NT2/D1 (cell line): ENCODE results near the gene TTC3.

Experiments
- DNase-seq: peaks from one replicate; pipeline ENCODE4 v3.0.0-alpha.2; 2011; ENCODE audit warnings: low read depth, low spot score
- H3K27me3 ChIP-seq: 2 replicates; pipeline ENCODE4 v1.6.0; 2011; ENCODE audit warnings: mild to moderate bottlenecking; ENCODE audit not compliant: insufficient read length, insufficient read depth
- H3K36me3 ChIP-seq: 2 replicates; pipeline ENCODE4 v1.6.1; 2011; ENCODE audit warnings: mild to moderate bottlenecking, low read length, mixed read lengths; ENCODE audit not compliant: insufficient read depth, insufficient read length
- H3K4me1 ChIP-seq: 2 replicates; pipeline ENCODE4 v1.5.1; 2011; ENCODE audit not compliant: insufficient read depth, insufficient read length
- H3K4me3 ChIP-seq: 2 replicates; pipeline ENCODE4 v1.5.1; 2011; ENCODE audit warnings: low read depth; ENCODE audit not compliant: insufficient read length
- H3K9ac ChIP-seq: 2 replicates; pipeline ENCODE4 v1.6.0; 2011; ENCODE audit warnings: low read depth; ENCODE audit not compliant: insufficient read length
- H3K9me3 ChIP-seq: 2 replicates; pipeline ENCODE4 v1.5.1; 2011; ENCODE audit warnings: mild to moderate bottlenecking, low read length; ENCODE audit not compliant: insufficient read depth
- SUZ12 ChIP-seq: IDR thresholded peaks from 2 replicates; pipeline ENCODE4 v1.6.1; 2011; ENCODE audit not compliant: insufficient read length, insufficient read depth; ENCODE audit errors: extremely low read depth
- YY1 ChIP-seq: IDR thresholded peaks from 2 replicates; pipeline ENCODE4 v1.6.1; 2011; ENCODE audit not compliant: insufficient read length, insufficient read depth
- ZNF274 ChIP-seq: IDR thresholded peaks from 2 replicates; pipeline ENCODE4 v1.6.1; 2011; ENCODE audit warnings: mild to moderate bottlenecking, low read depth, low read length

The TTC3 gene

GRCh38 chr21:37231671-37232070 lies 158.6 kb downstream of the TTC3 start:
- Histone ChIP-seq H3K4me1 (peaks cover 2% of the 10 kb centered on the region), H3K27me3 (no peaks in the 10 kb centered on the region), H3K9ac (no peak overlapping the region), H3K9me3 (no peaks in the 10 kb centered on the region), H3K36me3 (peaks cover 79% of the 10 kb centered on the region), H3K4me3 (no peak overlapping the region)
- DNase-seq: no peak
- no peak for TF ChIP-seq YY1
- TF ChIP-seq ZNF274: no peak
- no peak for TF ChIP-seq SUZ12

DNA sequence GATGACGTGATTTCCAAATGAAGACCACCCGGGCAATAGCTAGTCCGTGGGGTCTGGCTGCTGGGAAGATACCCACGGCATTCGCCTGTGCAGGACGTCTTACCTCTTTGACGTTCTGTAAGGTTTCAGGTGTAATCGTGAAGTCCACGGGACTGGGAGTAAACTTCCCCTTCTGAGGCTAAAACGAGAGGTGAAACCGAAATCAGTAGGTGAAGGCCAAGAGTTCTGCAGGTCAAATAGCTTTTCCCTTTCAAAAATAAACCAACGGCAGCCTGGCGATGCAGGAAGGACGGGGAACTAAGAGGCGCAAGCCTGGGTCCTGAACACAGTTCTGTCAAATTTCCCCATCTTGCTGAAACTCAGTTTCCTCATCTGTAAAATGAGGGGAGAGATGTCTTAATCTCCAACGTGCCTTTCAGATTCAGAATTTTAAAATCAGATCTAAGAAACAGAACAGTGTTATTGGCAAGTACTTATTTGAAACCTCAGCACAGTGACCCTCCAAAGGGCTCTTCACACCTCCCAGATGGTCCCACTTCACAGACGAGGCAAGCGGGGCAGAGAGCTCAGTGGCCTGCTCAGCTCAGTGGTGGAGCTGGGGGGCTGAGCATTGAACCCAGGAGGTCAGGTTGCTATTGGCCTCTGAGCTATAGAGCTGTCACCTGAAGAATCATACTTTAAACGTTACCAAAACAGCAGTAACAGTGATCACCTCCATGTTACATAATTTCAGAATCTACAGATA lies 159.4 kb downstream of the TTC3 start:
- H3K9ac ChIP-seq: no peak overlapping the region
- H3K4me1 ChIP-seq: peaks cover 2% of the 10 kb centered on the region
- DNase-seq: no peak
- no peaks in the 10 kb centered on the region for H3K9me3 ChIP-seq
- no peak overlapping the region for H3K4me3 ChIP-seq
- TF ChIP-seq YY1 (no peak), ZNF274 (no peak), SUZ12 (no peak)
- H3K36me3 ChIP-seq: peaks cover 77% of the 10 kb centered on the region
- no peaks in the 10 kb centered on the region for H3K27me3 ChIP-seq

GRCh38 chr21:37233551-37234146 lies 160.6 kb downstream of the TTC3 start:
- Histone ChIP-seq H3K27me3 (no peaks in the 10 kb centered on the region), H3K36me3 (peaks cover 74% of the 10 kb centered on the region), H3K9me3 (no peaks in the 10 kb centered on the region), H3K4me1 (peaks cover 2% of the 10 kb centered on the region), H3K9ac (no peak overlapping the region), H3K4me3 (no peak overlapping the region)
- TF ChIP-seq YY1 (no peak), SUZ12 (no peak), ZNF274 (no peak)
- no peak for DNase-seq

- no peak overlapping the region for H3K4me3 ChIP-seq
- no peak for DNase-seq
- H3K4me1 ChIP-seq: no peaks in the 10 kb centered on the region
- no peak overlapping the region for H3K9ac ChIP-seq
- no peaks in the 10 kb centered on the region for H3K9me3 ChIP-seq
- H3K27me3 ChIP-seq: no peaks in the 10 kb centered on the region
- TF ChIP-seq YY1: no peak
- H3K36me3 ChIP-seq: peaks cover 48% of the 10 kb centered on the region
Measured at GRCh38 chr21:37237346-37237745, 164.3 kb downstream of the TTC3 start.

- H3K4me3 ChIP-seq: no peak overlapping the region
- no peak for DNase-seq
- peaks cover 44% of the 10 kb centered on the region for H3K36me3 ChIP-seq
- no peaks in the 10 kb centered on the region for H3K9me3 ChIP-seq
- no peaks in the 10 kb centered on the region for H3K4me1 ChIP-seq
- no peaks in the 10 kb centered on the region for H3K27me3 ChIP-seq
- no peak overlapping the region for H3K9ac ChIP-seq
- TF ChIP-seq SUZ12: no peak
- TF ChIP-seq YY1: no peak
- no peak for TF ChIP-seq ZNF274
Measured at GRCh38 chr21:37237764-37238163, 164.7 kb downstream of the TTC3 start.

DNA sequence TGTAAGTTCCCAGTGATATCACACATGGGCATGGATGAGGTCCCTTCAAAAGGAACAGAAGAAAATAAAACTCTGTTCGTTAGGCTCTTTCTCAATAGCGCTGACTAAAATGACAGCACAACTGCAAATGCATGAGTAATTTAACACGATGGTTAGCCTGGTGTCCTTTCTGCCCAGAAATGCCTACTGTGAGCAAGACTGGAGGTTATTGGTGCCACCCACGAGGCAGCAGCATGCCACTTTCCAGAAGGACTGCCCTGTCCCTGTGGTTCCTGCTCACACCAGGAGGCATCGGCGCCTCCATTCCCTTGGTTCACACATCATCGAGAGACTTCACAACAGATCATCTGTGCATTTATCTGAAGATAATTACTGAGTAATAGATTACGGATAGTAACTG lies 167.9 kb downstream of the TTC3 start:
- H3K4me1 ChIP-seq: peaks cover 7% of the 10 kb centered on the region
- no peak overlapping the region for H3K4me3 ChIP-seq
- peaks cover 28% of the 10 kb centered on the region for H3K36me3 ChIP-seq
- no peaks in the 10 kb centered on the region for H3K9me3 ChIP-seq
- no peak for TF ChIP-seq ZNF274
- TF ChIP-seq YY1: no peak
- no peak for TF ChIP-seq SUZ12
- no peak for DNase-seq
- no peaks in the 10 kb centered on the region for H3K27me3 ChIP-seq
- H3K9ac ChIP-seq: no peak overlapping the region

GRCh38 chr21:37241426-37241825 lies 168.4 kb downstream of the TTC3 start:
- no peak for TF ChIP-seq YY1
- TF ChIP-seq ZNF274: no peak
- no peak for TF ChIP-seq SUZ12
- peaks cover 26% of the 10 kb centered on the region for H3K36me3 ChIP-seq

DNA sequence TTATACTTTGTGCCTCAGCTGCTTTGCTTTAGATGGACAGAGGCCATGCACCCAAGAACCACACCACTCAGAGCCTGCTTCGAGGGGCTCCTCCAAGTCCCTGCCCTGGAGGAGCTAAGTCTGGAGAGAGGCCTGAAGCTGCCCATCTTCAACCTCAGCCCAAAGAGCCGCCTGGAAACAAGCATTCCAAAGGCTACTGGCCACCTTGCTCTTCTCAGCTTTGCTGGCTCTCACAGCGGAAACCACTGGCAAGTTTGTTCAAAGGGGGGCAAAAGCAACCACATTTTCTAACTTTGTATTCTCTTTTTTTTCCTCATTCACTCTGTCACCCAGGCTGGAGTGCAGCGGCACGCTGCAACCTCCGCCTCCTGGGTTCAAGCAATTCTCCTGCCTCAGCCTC lies 170.9 kb downstream of the TTC3 start:
- no peak for DNase-seq
- H3K36me3 ChIP-seq: peaks cover 7% of the 10 kb centered on the region
- no peak for TF ChIP-seq SUZ12
- TF ChIP-seq ZNF274: no peak
- no peak for TF ChIP-seq YY1
- no peaks in the 10 kb centered on the region for H3K9me3 ChIP-seq
- H3K9ac ChIP-seq: no peak overlapping the region
- no peaks in the 10 kb centered on the region for H3K27me3 ChIP-seq
- peaks cover 7% of the 10 kb centered on the region for H3K4me1 ChIP-seq
- H3K4me3 ChIP-seq: no peak overlapping the region

More at GRCh38 chr21:37241426-37241825, 168.4 kb downstream of the TTC3 start:
- Histone ChIP-seq H3K4me1 (peaks cover 7% of the 10 kb centered on the region), H3K4me3 (no peak overlapping the region), H3K27me3 (no peaks in the 10 kb centered on the region), H3K9ac (no peak overlapping the region), H3K9me3 (no peaks in the 10 kb centered on the region)
- no peak for DNase-seq
